ENCODE results near the gene GJC1.

GRCh38 chr17:44758414-44759085, 71.5 kb downstream of the GJC1 start, which contains the start of gene ADAM11:
- TF ChIP-seq, protein P1, sequence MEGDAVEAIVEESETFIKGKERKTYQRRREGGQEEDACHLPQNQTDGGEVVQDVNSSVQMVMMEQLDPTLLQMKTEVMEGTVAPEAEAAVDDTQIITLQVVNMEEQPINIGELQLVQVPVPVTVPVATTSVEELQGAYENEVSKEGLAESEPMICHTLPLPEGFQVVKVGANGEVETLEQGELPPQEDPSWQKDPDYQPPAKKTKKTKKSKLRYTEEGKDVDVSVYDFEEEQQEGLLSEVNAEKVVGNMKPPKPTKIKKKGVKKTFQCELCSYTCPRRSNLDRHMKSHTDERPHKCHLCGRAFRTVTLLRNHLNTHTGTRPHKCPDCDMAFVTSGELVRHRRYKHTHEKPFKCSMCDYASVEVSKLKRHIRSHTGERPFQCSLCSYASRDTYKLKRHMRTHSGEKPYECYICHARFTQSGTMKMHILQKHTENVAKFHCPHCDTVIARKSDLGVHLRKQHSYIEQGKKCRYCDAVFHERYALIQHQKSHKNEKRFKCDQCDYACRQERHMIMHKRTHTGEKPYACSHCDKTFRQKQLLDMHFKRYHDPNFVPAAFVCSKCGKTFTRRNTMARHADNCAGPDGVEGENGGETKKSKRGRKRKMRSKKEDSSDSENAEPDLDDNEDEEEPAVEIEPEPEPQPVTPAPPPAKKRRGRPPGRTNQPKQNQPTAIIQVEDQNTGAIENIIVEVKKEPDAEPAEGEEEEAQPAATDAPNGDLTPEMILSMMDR (IDR thresholded peaks at IDR 0.05) = no peak
- TF ChIP-seq POLR2A (IDR thresholded peaks at IDR 0.05) = no peak

All from testis (tissue), 2 donors.